HEK293 (cell line): Measurements from ENCODE around the gene LPIN3.

ENCODE experiments used
- ATF2 ChIP-seq: fragments of 450-650 bp; formaldehyde crosslinking; IDR thresholded peaks from 2 replicates; pipeline ENCODE4 v1.5.1; 2016; ENCODE audit warnings: missing biosample characterization, missing genetic modification characterization, low read depth
- BCL11B ChIP-seq: fragments of 450-650 bp; formaldehyde crosslinking; IDR thresholded peaks from 2 replicates; pipeline ENCODE4 v1.5.1; 2016; ENCODE audit warnings: low read depth, missing biosample characterization, missing genetic modification characterization
- IKZF3 ChIP-seq: fragments of 450-650 bp; IDR thresholded peaks from 2 replicates; pipeline ENCODE4 v1.5.0; 2018; ENCODE audit warnings: missing biosample characterization, mild to moderate bottlenecking, missing genetic modification characterization, moderate library complexity
- MEIS1 ChIP-seq: sonication (generic); formaldehyde crosslinking; IDR thresholded peaks from 2 replicates; pipeline ENCODE4 v1.8.1; 2022; ENCODE audit warnings: missing genetic modification reagents, mild to moderate bottlenecking, borderline replicate concordance
- PRDM1 ChIP-seq: fragments of 450-650 bp; formaldehyde crosslinking; IDR thresholded peaks from 2 replicates; pipeline ENCODE4; 2016; ENCODE audit warnings: missing biosample characterization, missing genetic modification characterization
- REPIN1 ChIP-seq: fragments of 450-650 bp; formaldehyde crosslinking; IDR thresholded peaks from 2 replicates; pipeline ENCODE4 v1.5.1; 2017; ENCODE audit warnings: missing biosample characterization, missing genetic modification characterization, low read depth
- SCRT2 ChIP-seq: fragments of 450-650 bp; formaldehyde crosslinking; IDR thresholded peaks from 2 replicates; pipeline ENCODE4 v1.5.1; 2016; ENCODE audit warnings: missing biosample characterization, missing genetic modification characterization
- ZFHX2 ChIP-seq: fragments of 450-650 bp; formaldehyde crosslinking; conservative IDR thresholded peaks from 2 replicates; pipeline ENCODE4 v1.5.1; 2016; ENCODE audit warnings: missing biosample characterization, missing genetic modification characterization
- ZNF169 ChIP-seq: fragments of 450-650 bp; formaldehyde crosslinking; IDR thresholded peaks from 2 replicates; pipeline ENCODE4 v1.5.1; 2016; ENCODE audit warnings: missing biosample characterization, missing genetic modification characterization
- ZNF223 ChIP-seq: fragments of 450-650 bp; formaldehyde crosslinking; IDR thresholded peaks from 2 replicates; pipeline ENCODE4 v1.5.1; 2016; ENCODE audit warnings: missing biosample characterization, missing genetic modification characterization
- ZNF266 ChIP-seq: fragments of 450-650 bp; formaldehyde crosslinking; IDR thresholded peaks from 2 replicates; pipeline ENCODE4 v1.5.1; 2016; ENCODE audit warnings: missing biosample characterization, missing genetic modification characterization, low read depth
- ZNF274 ChIP-seq, 2 experiments: fragments of 200-500 bp in 1 of 2; fragments of 450-650 bp in 1 of 2; sonication (Bioruptor generic) in 1 of 2; formaldehyde crosslinking in 1 of 2; IDR thresholded peaks; 2 replicates each; pipeline versions ENCODE4 v1.5.1 to v1.6.1; 2014 to 2016; ENCODE audit warnings: borderline replicate concordance in 1 of 2, inconsistent platforms in 1 of 2, low read length in 1 of 2, missing biosample characterization in 1 of 2, missing genetic modification characterization in 1 of 2
- ZNF324 ChIP-seq: fragments of 450-650 bp; formaldehyde crosslinking; IDR thresholded peaks from 2 replicates; pipeline ENCODE4 v1.5.1; 2016; ENCODE audit warnings: missing biosample characterization, missing genetic modification characterization
- ZNF362 ChIP-seq: fragments of 450-650 bp; formaldehyde crosslinking; IDR thresholded peaks from 2 replicates; pipeline ENCODE4 v1.5.1; 2016; ENCODE audit warnings: missing biosample characterization, missing genetic modification characterization
- ZNF366 ChIP-seq: fragments of 450-650 bp; formaldehyde crosslinking; conservative IDR thresholded peaks from 2 replicates; pipeline ENCODE4 v1.5.1; 2016; ENCODE audit warnings: missing biosample characterization, missing genetic modification characterization
- ZNF48 ChIP-seq: fragments of 450-650 bp; formaldehyde crosslinking; IDR thresholded peaks from 2 replicates; pipeline ENCODE4 v1.5.1; 2016; ENCODE audit warnings: missing biosample characterization, missing genetic modification characterization
- ZNF530 ChIP-seq: fragments of 450-650 bp; formaldehyde crosslinking; IDR thresholded peaks from 2 replicates; pipeline ENCODE4 v1.5.1; 2016; ENCODE audit warnings: low read depth, missing biosample characterization, missing genetic modification characterization
- ZNF600 ChIP-seq: fragments of 450-650 bp; formaldehyde crosslinking; IDR thresholded peaks from 2 replicates; pipeline ENCODE4 v1.5.1; 2016; ENCODE audit warnings: missing biosample characterization, missing genetic modification characterization
- ZNF624 ChIP-seq: fragments of 450-650 bp; formaldehyde crosslinking; IDR thresholded peaks from 2 replicates; pipeline ENCODE4 v1.5.1; 2017; ENCODE audit warnings: missing biosample characterization, missing genetic modification characterization
- ZNF658 ChIP-seq: fragments of 450-650 bp; formaldehyde crosslinking; IDR thresholded peaks from 2 replicates; pipeline ENCODE4; 2016; ENCODE audit warnings: missing biosample characterization, missing genetic modification characterization
- ZNF677 ChIP-seq: fragments of 450-650 bp; IDR thresholded peaks from 2 replicates; pipeline ENCODE4 v1.5.0; 2018; ENCODE audit warnings: missing biosample characterization, mild to moderate bottlenecking, missing genetic modification characterization, moderate library complexity
- ZNF777 ChIP-seq: fragments of 450-650 bp; formaldehyde crosslinking; IDR thresholded peaks from 2 replicates; pipeline ENCODE4 v1.5.1; 2017; ENCODE audit warnings: missing biosample characterization, missing genetic modification characterization, borderline replicate concordance
- ZNF837 ChIP-seq: fragments of 450-650 bp; formaldehyde crosslinking; IDR thresholded peaks from 2 replicates; pipeline ENCODE4 v1.5.1; 2016; ENCODE audit warnings: missing biosample characterization, missing genetic modification characterization
- TF ChIP-seq, protein P1 (sequence below): fragments of 450-650 bp; formaldehyde crosslinking; IDR thresholded peaks from 2 replicates; pipeline ENCODE4 v1.5.1; 2016; ENCODE audit warnings: missing biosample characterization, missing genetic modification characterization
- TF ChIP-seq, protein P2 (sequence below): fragments of 450-650 bp; formaldehyde crosslinking; IDR thresholded peaks from 2 replicates; pipeline ENCODE4 v1.5.1; 2017; ENCODE audit warnings: missing biosample characterization, missing genetic modification characterization
- TF ChIP-seq, protein P3 (sequence below): fragments of 450-650 bp; formaldehyde crosslinking; IDR thresholded peaks from 2 replicates; pipeline ENCODE4 v1.5.1; 2016; ENCODE audit warnings: missing biosample characterization, missing genetic modification characterization
- TF ChIP-seq, protein P4 (sequence below): fragments of 450-650 bp; formaldehyde crosslinking; IDR thresholded peaks from 2 replicates; pipeline ENCODE4 v1.5.1; 2016; ENCODE audit warnings: missing biosample characterization, missing genetic modification characterization

Gene LPIN3

GRCh38 chr20:41316602-41317545 is 23.7 kb upstream of the LPIN3 start (continued):
- TF ChIP-seq ZNF362 (tag by site-specific recombination) (no peak), MEIS1 (no peak), ATF2 (tag by site-specific recombination) (no peak), ZNF366 (tag by site-specific recombination) (no peak), SCRT2 (tag by site-specific recombination) (peak; percentile 51; the same call in 1 of the 2 replicates), REPIN1 (tag by site-specific recombination) (no peak), ZNF223 (tag by site-specific recombination) (no peak), ZNF274 (IDR thresholded peaks at IDR 0.05; ENCODE audit: low read length) (no peak), ZNF274 (tag by site-specific recombination; IDR thresholded peaks at IDR 0.05; ENCODE audit: borderline replicate concordance) (no peak), ZNF837 (no peak), ZNF624 (no peak), BCL11B (tag by site-specific recombination) (peak; percentile 82), ZNF677 (tag by site-specific recombination) (no peak), IKZF3 (no peak), ZNF48 (tag by site-specific recombination) (no peak), PRDM1 (no peak), ZNF777 (tag by site-specific recombination) (no peak; the same call in 1 of the 2 replicates), ZNF658 (tag by site-specific recombination) (no peak), ZNF324 (no peak), ZNF266 (tag by site-specific recombination) (no peak), ZFHX2 (tag by site-specific recombination) (peak; percentile 73), ZNF530 (tag by site-specific recombination) (no peak), ZNF600 (peak; percentile 73; the same call in 1 of the 2 replicates), ZNF169 (tag by site-specific recombination) (no peak)
- TF ChIP-seq, protein P1, sequence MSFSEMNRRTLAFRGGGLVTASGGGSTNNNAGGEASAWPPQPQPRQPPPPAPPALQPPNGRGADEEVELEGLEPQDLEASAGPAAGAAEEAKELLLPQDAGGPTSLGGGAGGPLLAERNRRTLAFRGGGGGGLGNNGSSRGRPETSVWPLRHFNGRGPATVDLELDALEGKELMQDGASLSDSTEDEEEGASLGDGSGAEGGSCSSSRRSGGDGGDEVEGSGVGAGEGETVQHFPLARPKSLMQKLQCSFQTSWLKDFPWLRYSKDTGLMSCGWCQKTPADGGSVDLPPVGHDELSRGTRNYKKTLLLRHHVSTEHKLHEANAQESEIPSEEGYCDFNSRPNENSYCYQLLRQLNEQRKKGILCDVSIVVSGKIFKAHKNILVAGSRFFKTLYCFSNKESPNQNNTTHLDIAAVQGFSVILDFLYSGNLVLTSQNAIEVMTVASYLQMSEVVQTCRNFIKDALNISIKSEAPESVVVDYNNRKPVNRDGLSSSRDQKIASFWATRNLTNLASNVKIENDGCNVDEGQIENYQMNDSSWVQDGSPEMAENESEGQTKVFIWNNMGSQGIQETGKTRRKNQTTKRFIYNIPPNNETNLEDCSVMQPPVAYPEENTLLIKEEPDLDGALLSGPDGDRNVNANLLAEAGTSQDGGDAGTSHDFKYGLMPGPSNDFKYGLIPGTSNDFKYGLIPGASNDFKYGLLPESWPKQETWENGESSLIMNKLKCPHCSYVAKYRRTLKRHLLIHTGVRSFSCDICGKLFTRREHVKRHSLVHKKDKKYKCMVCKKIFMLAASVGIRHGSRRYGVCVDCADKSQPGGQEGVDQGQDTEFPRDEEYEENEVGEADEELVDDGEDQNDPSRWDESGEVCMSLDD, result peak; percentile 87
- TF ChIP-seq, protein P2, sequence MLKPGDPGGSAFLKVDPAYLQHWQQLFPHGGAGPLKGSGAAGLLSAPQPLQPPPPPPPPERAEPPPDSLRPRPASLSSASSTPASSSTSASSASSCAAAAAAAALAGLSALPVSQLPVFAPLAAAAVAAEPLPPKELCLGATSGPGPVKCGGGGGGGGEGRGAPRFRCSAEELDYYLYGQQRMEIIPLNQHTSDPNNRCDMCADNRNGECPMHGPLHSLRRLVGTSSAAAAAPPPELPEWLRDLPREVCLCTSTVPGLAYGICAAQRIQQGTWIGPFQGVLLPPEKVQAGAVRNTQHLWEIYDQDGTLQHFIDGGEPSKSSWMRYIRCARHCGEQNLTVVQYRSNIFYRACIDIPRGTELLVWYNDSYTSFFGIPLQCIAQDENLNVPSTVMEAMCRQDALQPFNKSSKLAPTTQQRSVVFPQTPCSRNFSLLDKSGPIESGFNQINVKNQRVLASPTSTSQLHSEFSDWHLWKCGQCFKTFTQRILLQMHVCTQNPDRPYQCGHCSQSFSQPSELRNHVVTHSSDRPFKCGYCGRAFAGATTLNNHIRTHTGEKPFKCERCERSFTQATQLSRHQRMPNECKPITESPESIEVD, result no peak
- TF ChIP-seq, protein P3, sequence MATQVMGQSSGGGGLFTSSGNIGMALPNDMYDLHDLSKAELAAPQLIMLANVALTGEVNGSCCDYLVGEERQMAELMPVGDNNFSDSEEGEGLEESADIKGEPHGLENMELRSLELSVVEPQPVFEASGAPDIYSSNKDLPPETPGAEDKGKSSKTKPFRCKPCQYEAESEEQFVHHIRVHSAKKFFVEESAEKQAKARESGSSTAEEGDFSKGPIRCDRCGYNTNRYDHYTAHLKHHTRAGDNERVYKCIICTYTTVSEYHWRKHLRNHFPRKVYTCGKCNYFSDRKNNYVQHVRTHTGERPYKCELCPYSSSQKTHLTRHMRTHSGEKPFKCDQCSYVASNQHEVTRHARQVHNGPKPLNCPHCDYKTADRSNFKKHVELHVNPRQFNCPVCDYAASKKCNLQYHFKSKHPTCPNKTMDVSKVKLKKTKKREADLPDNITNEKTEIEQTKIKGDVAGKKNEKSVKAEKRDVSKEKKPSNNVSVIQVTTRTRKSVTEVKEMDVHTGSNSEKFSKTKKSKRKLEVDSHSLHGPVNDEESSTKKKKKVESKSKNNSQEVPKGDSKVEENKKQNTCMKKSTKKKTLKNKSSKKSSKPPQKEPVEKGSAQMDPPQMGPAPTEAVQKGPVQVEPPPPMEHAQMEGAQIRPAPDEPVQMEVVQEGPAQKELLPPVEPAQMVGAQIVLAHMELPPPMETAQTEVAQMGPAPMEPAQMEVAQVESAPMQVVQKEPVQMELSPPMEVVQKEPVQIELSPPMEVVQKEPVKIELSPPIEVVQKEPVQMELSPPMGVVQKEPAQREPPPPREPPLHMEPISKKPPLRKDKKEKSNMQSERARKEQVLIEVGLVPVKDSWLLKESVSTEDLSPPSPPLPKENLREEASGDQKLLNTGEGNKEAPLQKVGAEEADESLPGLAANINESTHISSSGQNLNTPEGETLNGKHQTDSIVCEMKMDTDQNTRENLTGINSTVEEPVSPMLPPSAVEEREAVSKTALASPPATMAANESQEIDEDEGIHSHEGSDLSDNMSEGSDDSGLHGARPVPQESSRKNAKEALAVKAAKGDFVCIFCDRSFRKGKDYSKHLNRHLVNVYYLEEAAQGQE (tag by site-specific recombination), result no peak
- TF ChIP-seq, protein P4, sequence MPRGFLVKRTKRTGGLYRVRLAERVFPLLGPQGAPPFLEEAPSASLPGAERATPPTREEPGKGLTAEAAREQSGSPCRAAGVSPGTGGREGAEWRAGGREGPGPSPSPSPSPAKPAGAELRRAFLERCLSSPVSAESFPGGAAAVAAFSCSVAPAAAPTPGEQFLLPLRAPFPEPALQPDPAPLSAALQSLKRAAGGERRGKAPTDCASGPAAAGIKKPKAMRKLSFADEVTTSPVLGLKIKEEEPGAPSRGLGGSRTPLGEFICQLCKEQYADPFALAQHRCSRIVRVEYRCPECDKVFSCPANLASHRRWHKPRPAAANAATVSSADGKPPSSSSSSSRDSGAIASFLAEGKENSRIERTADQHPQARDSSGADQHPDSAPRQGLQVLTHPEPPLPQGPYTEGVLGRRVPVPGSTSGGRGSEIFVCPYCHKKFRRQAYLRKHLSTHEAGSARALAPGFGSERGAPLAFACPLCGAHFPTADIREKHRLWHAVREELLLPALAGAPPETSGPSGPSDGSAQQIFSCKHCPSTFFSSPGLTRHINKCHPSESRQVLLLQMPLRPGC (tag by site-specific recombination), result no peak
